ENCODE data around the gene ANTXRL.

DNA sequence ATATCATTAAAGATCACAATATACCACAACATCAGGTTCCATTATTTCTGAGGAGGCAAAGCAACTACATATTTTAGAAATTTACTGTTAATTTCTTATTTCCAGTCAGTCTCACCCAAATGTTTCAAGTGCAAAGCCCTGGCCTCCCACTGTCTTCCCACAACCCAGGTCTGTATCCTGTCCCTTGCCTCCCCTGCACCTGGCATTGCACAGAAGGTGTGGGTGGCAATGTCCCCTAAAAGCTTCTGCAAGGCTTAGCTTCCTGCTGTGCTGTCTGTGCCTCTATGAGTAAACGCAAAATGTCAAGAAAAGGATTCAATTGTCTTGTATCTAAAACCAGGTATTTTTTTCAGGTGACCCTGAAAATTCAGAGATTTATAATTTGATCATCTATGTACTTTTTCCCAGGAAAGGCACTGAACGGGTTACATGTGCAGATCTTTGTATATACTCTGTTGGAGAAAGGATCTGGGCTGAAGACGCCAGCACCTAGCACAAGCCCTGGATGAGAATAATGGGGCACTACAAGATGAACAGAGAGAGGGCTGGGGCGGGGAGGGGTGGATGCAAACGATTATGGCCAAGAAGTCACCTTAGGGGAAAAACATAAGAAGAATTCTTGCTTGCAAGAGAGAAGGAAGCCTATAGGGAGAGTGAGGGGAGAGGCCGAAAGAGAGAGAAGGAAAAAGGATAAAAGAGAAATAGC, 3.1 kb upstream of the ANTXRL start:
- TF ChIP-seq POLR2A (IDR thresholded peaks at IDR 0.05; ENCODE audit: low read length) (no peak), GATA1 (IDR thresholded peaks at IDR 0.05; ENCODE audit: low read depth, low read length) (no peak)
